Measurements from ENCODE around the gene GPR183. TPM values are rescaled to one million over a fixed set of nuclear protein-coding genes. Genes with fewer than 3 reads are reported as not detected.

The GPR183 gene
- polyA plus RNA-seq, 3 donors: 1.4 to 10.3 (median 9.8) TPM

Other genes with a start within 250 kb of the GPR183 start
- gene UBAC2, start 106.5 kb downstream of the GPR183 start, polyA plus RNA-seq: 10 to 100 TPM; 33.0 to 45.2 (median 38.0) TPM
- under 1 TPM in 2 of 3 donors, not detected in 1; 0.12 to 0.16 TPM for gene GPR18, start 49.0 kb downstream of the GPR183 start, polyA plus RNA-seq
- gene TM9SF2, start 194.1 kb upstream of the GPR183 start, polyA plus RNA-seq: 10 to 100 TPM; 31.6 to 71.5 (median 57.1) TPM

All from adipose tissue (tissue), 3 donors.